NCI-H2171 (cell line): ENCODE results near the gene NRG2.

Source experiments
- DNase-seq: peaks from one replicate; lab custom pipeline; 2025; lab: John Stamatoyannopoulos, UW

The NRG2 gene

GRCh38 chr5:140007311-140007710, 35.8 kb downstream of the NRG2 start:
- DNase-seq = no peak

GRCh38 chr5:140005145-140005591, 37.9 kb downstream of the NRG2 start:
- DNase-seq = no peak

GRCh38 chr5:140004174-140004573, 38.9 kb downstream of the NRG2 start:
- DNase-seq = no peak

GRCh38 chr5:140003519-140003918, 39.6 kb downstream of the NRG2 start:
- DNase-seq = no peak

GRCh38 chr5:140000332-140000731, 42.8 kb downstream of the NRG2 start:
- DNase-seq = no peak

- no peak for DNase-seq
Observed at GRCh38 chr5:139998837-139999236, 44.3 kb downstream of the NRG2 start.

GRCh38 chr5:139997276-139997675, 45.8 kb downstream of the NRG2 start:
- DNase-seq = no peak

- DNase-seq = no peak
Observed at GRCh38 chr5:139995929-139996328, 47.2 kb downstream of the NRG2 start.

GRCh38 chr5:139994234-139994633, 48.9 kb downstream of the NRG2 start:
- DNase-seq = no peak

- no peak for DNase-seq
Observed at GRCh38 chr5:139985733-139986132, 57.4 kb downstream of the NRG2 start.

- DNase-seq = no peak
Observed at GRCh38 chr5:139985290-139985689, 57.8 kb downstream of the NRG2 start.

GRCh38 chr5:139984816-139985215, 58.3 kb downstream of the NRG2 start:
- DNase-seq = no peak

GRCh38 chr5:139982975-139983240, 60.2 kb downstream of the NRG2 start:
- no peak for DNase-seq

- DNase-seq = no peak
Observed at GRCh38 chr5:139982157-139982974, 60.7 kb downstream of the NRG2 start.

GRCh38 chr5:139980765-139981164, 62.3 kb downstream of the NRG2 start:
- DNase-seq = no peak

GRCh38 chr5:139979943-139980342, 63.2 kb downstream of the NRG2 start:
- DNase-seq = no peak

- no peak for DNase-seq
Observed at GRCh38 chr5:139979518-139979917, 63.6 kb downstream of the NRG2 start.

GRCh38 chr5:139976703-139977102, 66.4 kb downstream of the NRG2 start:
- no peak for DNase-seq

GRCh38 chr5:139975942-139976341, 67.2 kb downstream of the NRG2 start:
- no peak for DNase-seq

- DNase-seq = no peak
Observed at GRCh38 chr5:139975306-139975705, 67.8 kb downstream of the NRG2 start.

- DNase-seq = no peak
Observed at GRCh38 chr5:139974661-139975060, 68.4 kb downstream of the NRG2 start.

- no peak for DNase-seq
Observed at GRCh38 chr5:139971202-139971725, 71.8 kb downstream of the NRG2 start.

- DNase-seq = no peak
Observed at GRCh38 chr5:139969318-139969717, 73.8 kb downstream of the NRG2 start.
